Psoas muscle (tissue), 8 donors: Measurements from ENCODE around the gene SNX8. TPM values are rescaled to one million over a fixed set of nuclear protein-coding genes. Genes with fewer than 3 reads are reported as not detected.
A peak's percentile ranks its signal among the peaks of the same experiment; 100 is the strongest.

Experiments
- ATAC-seq, 4 donors: fragments of 200-7000 bp; cut with Tn5 transposase; one replicate each; pipeline ENCODE4 v1.9.1; 2020; ENCODE audit warnings: moderate library complexity in 3 of 4, mild to moderate bottlenecking in 2 of 4
- DNase-seq, 2 donors: peaks; one replicate each; pipeline ENCODE4 v3.0.0-alpha.2; 2020
- H3K27ac ChIP-seq: fragments of 200-600 bp; one replicate; pipeline ENCODE4 v1.8.0; 2022
- H3K27me3 ChIP-seq, 3 donors: fragments of 200-600 bp in 1 of 3; one replicate each; pipeline versions ENCODE4 v1.6.1 to v1.8.0; 2013 to 2022; ENCODE audit warnings: low read length in 2 of 3, mild to moderate bottlenecking in 2 of 3, moderate library complexity in 1 of 3; ENCODE audit not compliant: insufficient read depth in 3 of 3
- H3K36me3 ChIP-seq, 2 donors: fragments of 200-600 bp in 1 of 2; one replicate each; pipeline versions ENCODE4 v1.6.1 to v1.8.0; 2013 to 2022; ENCODE audit warnings: low read depth in 1 of 2, mild to moderate bottlenecking in 1 of 2, moderate library complexity in 1 of 2; ENCODE audit not compliant: insufficient read depth in 1 of 2
- H3K4me1 ChIP-seq: fragments of 200-600 bp; one replicate; pipeline ENCODE4 v1.8.0; 2022
- H3K4me3 ChIP-seq: fragments of 200-600 bp; one replicate; pipeline ENCODE4 v1.8.0; 2022; ENCODE audit warnings: mild to moderate bottlenecking
- H3K9me3 ChIP-seq: fragments of 200-600 bp; one replicate; pipeline ENCODE4 v1.8.0; 2022
- WGBS, 3 donors: extraction: QIAGEN DNeasy Blood & Tissue Kit; methylation state at CpG; one replicate each; pipeline versions ENCODE4 v1.1.6 to v1.1.7; 2013; 5-methylcytosine and 5-hydroxymethylcytosine counted together
- intact Hi-C, 2 donors: fragments of 100-400 bp; cut with DNase I; formaldehyde crosslinking; loops; one replicate each; pipeline versions ENCODE4 v1.11.0 to v1.14.2; 2022
- polyA plus RNA-seq, 3 donors: library from polyadenylated mRNA; stranded (reverse); fragments of 200-250 nt; gene quantifications; one replicate each; pipeline ENCODE4 v1.2.3, GENCODE V29; 2013
- total RNA-seq, 4 donors: library from RNA; stranded (reverse); fragmentation: NEBNext Ultra II Directional in 2 of 4; extraction: Animal tissue kit (Norgen Biotek cat#: 25700) in 2 of 4; gene quantifications; one replicate each; pipeline versions ENCODE4 v1.2.1 to v1.2.4, GENCODE V29; 2021 to 2023
- TF ChIP-seq, protein P1 (sequence below): fragments of 200-600 bp; IDR thresholded peaks from one replicate; pipeline ENCODE4 v1.8.0; 2022; ENCODE audit warnings: antibody characterized with exemption
- donor health status: healthy with polysubstance abuse.
- donor health status: DM: no; HTN: no; CAD: no; lungs with moderate emphysema.
- donor health status: Bipolar disorder and iron deficiency.
- donor health status: healthy.
- donor health status: DM: yes; HTN: yes; CAD: no.
- donor health status: DM: no; HTN: no; CAD: no.
- donor health status: DM: no; HTN: no; CAD: no.
- donor health status: DM: yes; HTN: yes; CAD: no.

The SNX8 gene
- total and polyA plus RNA-seq, 7 donors = 8.4 to 25.1 (median 14.3) TPM

DNA sequence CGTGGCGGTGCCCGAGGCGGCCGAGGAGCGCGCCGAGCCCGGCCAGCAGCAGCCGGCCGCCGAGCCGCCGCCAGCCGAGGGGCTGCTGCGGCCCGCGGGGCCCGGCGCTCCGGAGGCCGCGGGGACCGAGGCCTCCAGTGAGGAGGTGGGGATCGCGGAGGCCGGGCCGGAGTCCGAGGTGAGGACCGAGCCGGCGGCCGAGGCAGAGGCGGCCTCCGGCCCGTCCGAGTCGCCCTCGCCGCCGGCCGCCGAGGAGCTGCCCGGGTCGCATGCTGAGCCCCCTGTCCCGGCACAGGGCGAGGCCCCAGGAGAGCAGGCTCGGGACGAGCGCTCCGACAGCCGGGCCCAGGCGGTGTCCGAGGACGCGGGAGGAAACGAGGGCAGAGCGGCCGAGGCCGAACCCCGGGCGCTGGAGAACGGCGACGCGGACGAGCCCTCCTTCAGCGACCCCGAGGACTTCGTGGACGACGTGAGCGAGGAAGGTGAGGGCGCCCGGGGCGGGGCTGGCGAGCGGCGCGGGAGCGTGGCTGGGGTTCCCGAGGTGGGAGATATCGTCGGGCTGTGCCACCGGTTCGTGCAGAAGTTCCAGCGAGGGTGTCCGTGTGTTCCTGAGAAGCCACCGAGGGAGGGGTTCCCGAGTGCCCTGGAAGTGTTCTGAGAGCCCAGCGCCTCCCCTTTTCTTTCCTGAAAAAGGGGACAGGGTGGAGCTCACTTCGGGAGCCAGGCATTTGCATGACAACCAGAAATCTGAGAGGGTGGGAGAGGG lies 40.9 kb upstream of the SNX8 start:
- 0% methylated on average over 34 to 92 of the region's 92 CpGs for WGBS, 3 donors
- H3K27me3 ChIP-seq = no peaks in the 10 kb centered on the region
- no peaks in the 10 kb centered on the region for H3K9me3 ChIP-seq
- ATAC-seq (no peak), DNase-seq (peak; percentile 30 to 54)
- H3K36me3 ChIP-seq = peaks cover 0 to 36% of the 10 kb centered on the region in 2 donors
- peak overlapping the region; percentile 98 for H3K4me3 ChIP-seq
- peaks cover 41% of the 10 kb centered on the region for H3K4me1 ChIP-seq
- TF ChIP-seq, protein P1, sequence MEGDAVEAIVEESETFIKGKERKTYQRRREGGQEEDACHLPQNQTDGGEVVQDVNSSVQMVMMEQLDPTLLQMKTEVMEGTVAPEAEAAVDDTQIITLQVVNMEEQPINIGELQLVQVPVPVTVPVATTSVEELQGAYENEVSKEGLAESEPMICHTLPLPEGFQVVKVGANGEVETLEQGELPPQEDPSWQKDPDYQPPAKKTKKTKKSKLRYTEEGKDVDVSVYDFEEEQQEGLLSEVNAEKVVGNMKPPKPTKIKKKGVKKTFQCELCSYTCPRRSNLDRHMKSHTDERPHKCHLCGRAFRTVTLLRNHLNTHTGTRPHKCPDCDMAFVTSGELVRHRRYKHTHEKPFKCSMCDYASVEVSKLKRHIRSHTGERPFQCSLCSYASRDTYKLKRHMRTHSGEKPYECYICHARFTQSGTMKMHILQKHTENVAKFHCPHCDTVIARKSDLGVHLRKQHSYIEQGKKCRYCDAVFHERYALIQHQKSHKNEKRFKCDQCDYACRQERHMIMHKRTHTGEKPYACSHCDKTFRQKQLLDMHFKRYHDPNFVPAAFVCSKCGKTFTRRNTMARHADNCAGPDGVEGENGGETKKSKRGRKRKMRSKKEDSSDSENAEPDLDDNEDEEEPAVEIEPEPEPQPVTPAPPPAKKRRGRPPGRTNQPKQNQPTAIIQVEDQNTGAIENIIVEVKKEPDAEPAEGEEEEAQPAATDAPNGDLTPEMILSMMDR = no peak
- H3K27ac ChIP-seq = peak overlapping the region; percentile 100
- intact Hi-C loops = loop anchor here in 1 of 2 donors (5.0 kb wide), 2 partner anchors 47 to 108 kb away; partner anchors contain the start of gene CHST12

DNA sequence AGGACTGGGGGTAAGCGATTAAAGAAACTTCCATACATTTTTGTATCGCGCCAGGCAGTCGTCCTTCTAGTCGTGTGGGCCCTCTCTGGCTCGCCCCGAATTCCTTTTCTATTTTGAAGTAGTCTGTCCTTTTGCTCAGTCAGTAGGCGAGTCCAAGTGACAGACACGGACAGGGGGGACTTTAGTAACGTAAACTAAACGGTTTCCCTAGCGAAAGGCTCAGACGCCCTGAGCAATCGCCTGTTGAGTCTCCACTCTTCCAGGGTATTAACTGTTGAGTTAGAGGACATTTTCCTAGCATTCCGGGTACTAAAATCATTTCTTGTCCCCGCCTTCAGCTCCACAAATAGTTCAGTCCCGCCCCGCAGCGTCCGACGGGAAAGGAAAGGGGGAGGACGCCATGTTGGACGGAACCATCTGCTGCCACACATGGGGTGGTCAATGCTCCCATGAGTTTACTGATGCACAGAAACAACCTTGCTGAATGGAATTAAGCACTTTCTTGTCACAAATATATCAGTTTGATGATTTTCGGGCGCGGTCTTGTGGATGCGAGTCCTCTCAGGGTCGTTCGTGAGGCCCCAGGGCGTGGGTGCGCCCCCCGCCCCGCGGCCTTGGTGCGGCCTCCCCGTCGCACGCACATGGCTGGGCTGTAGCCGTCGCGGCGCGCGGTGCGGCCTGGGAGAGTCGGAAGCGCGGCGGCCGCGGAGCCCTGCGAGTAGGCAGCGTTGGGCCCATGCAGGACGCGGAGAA lies 40.1 kb upstream of the SNX8 start, which contains the start of gene EIF3B:
Gene EIF3B, plus strand, starts transcription at position 642 of the 753 bp plus-strand sequence. Its CDS starts 95 bp downstream, at position 737.
- Histone ChIP-seq H3K27me3 (no peaks in the 10 kb centered on the region), H3K4me3 (peak within 1 kb of the TSS; percentile 98), H3K27ac (peak within 1 kb of the TSS; percentile 100), H3K36me3 (peaks cover 0 to 28% of the 10 kb centered on the region in 2 donors), H3K4me1 (peaks cover 34% of the 10 kb centered on the region), H3K9me3 (no peaks in the 10 kb centered on the region)
- 0% methylated on average over 50 to 55 of the region's 55 CpGs for WGBS, 3 donors
- intact Hi-C loops = loop anchor here in 1 of 2 donors (5.0 kb wide), 2 partner anchors 48 to 107 kb away; partner anchors contain the start of gene CHST12
- TF ChIP-seq, protein P1 = no peak
- DNase-seq (peak; percentile 91 to 96), ATAC-seq (peak; percentile 92 to 93 (median 93))

DNA sequence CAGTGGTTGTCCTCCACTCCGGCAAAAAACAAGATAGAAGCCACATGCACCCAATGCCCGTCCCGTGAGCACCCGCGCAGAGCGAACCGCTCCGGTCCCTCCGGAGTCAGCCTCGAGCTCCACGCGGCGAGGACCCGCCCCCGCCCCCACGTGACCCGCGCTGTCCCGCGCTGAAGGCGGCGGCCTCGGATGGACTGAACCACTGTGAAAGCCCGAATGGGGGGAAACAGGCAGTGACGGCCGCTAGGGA lies 39.6 kb upstream of the SNX8 start:
- TF ChIP-seq, protein P1 = no peak
- Histone ChIP-seq H3K27ac (peak overlapping the region; percentile 100), H3K9me3 (no peaks in the 10 kb centered on the region), H3K27me3 (no peaks in the 10 kb centered on the region), H3K4me3 (peak overlapping the region; percentile 98), H3K4me1 (peaks cover 29% of the 10 kb centered on the region), H3K36me3 (peaks cover 0 to 23% of the 10 kb centered on the region in 2 donors)
- 0 to 1% (median 1%) methylated on average over 26 of the region's 26 CpGs for WGBS, 3 donors
- DNase-seq = peak; percentile 91 to 95
- intact Hi-C loops = loop anchor here in 1 of 2 donors (5.0 kb wide), 2 partner anchors 48 to 107 kb away; partner anchors contain the start of gene CHST12
- ATAC-seq = peak; percentile 86 to 91 (median 89)

DNA sequence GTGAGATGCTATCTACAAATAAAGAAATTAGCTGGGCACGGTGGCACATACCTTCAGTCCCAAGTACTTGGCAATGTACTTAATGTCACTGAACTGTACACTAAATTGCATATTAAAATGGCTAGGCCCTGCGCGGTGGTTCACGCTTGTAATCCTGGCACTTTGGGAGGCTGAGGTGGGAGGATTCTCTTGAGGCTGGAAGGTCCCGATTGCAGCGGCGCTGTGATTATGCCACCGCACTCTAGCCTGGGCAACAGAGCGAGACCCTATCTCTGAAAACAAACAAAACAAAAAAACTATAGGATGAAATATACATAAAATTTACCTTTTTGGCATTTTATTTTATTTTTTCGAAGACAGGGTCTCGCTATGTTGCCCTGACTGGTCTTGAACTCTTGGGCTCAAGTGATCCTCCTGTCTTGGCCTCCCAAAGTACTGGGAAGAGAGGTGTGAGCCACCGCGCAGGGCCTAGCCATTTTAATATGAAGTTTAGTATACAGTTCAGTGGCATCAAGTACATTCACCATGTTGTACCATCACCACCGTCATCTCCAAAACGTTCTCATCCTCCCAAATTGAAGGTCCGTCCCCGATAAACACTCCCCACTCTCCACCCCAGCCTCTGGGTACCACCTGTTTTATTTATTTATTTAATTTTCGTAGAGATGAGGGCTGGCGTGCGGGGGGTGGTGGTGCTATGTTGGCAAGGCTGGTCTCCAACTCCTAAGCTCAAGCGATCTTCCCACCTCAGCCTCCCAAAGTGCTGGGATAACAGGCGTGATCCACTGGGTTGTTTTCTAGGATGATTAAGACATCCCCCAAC lies 39.1 kb upstream of the SNX8 start:
- H3K4me3 ChIP-seq = peak overlapping the region; percentile 98
- ATAC-seq (no peak), DNase-seq (no peak)
- intact Hi-C loops = loop anchor here in 1 of 2 donors (5.0 kb wide), 2 partner anchors 49 to 106 kb away; partner anchors contain the start of gene CHST12
- peak overlapping the region; percentile 100 for H3K27ac ChIP-seq
- no peaks in the 10 kb centered on the region for H3K9me3 ChIP-seq
- H3K36me3 ChIP-seq = peaks cover 0 to 18% of the 10 kb centered on the region in 2 donors
- H3K4me1 ChIP-seq = peaks cover 24% of the 10 kb centered on the region
- TF ChIP-seq, protein P1 = no peak
- 53 to 62% (median 54%) methylated on average over 22 of the region's 22 CpGs for WGBS, 3 donors
- H3K27me3 ChIP-seq = no peaks in the 10 kb centered on the region
